Gastrocnemius medialis (tissue), 4 donors: ENCODE results near the gene PIK3CD.

Experiments used
- CTCF ChIP-seq, 5 experiments: fragments of 450-650 bp in 3 of 5; fragments of 200-600 bp in 2 of 5; sonication (generic) in 2 of 5; IDR thresholded peaks in 4 of 5; conservative IDR thresholded peaks in 1 of 5; 1 replicate in 4 of 5; 2 replicates in 1 of 5; pipeline ENCODE4 v1.5.1; 2016 to 2019; ENCODE audit warnings: antibody characterized with exemption in 5 of 5, mild to moderate bottlenecking in 3 of 5, moderate library complexity in 3 of 5
- POLR2A ChIP-seq, 2 donors: fragments of 450-650 bp; IDR thresholded peaks; one replicate each; pipeline ENCODE4 v1.6.1; 2017; ENCODE audit warnings: antibody characterized with exemption in 2 of 2, mild to moderate bottlenecking in 2 of 2, moderate library complexity in 2 of 2

GRCh38 chr1:9726406-9726805 lies 74.9 kb downstream of the PIK3CD start:
- no peak for TF ChIP-seq CTCF (IDR thresholded peaks at IDR 0.05 in 4 of 5, conservative IDR thresholded peaks at IDR 0.05 in 1 of 5)
- no peak for TF ChIP-seq POLR2A (IDR thresholded peaks at IDR 0.05)
